CD4-positive, alpha-beta T cell (primary cell): ENCODE data around the gene SOCS6. TPM values are rescaled to one million over a fixed set of nuclear protein-coding genes. Genes with fewer than 3 reads are reported as not detected.

Experiments used
- ATAC-seq: fragments of 200-7000 bp; cut with Tn5 transposase; one replicate; pipeline ENCODE4 v1.10.0; 2022; ENCODE audit warnings: mild to moderate bottlenecking; ENCODE audit not compliant: poor library complexity
- CTCF ChIA-PET: fragments of 350-600 bp; sonication (Branson Sonifier 250); formaldehyde crosslinking; loops from one replicate; lab custom pipeline; 2021; ENCODE audit warnings: antibody characterized with exemption, inconsistent platforms; lab: Charles Lee
- POLR2A ChIA-PET: fragments of 350-600 bp; sonication (Branson Sonifier 250); formaldehyde crosslinking; loops from one replicate; lab custom pipeline; 2021; ENCODE audit warnings: antibody characterized with exemption, inconsistent platforms; lab: Charles Lee
- DNase-seq, 14 experiments: peaks; one replicate each; pipeline ENCODE4 v3.0.0-alpha.2; 2013 to 2020; ENCODE audit warnings: mixed read lengths in 2 of 14
- H3K27ac ChIP-seq, 2 donors: one replicate each; pipeline versions ENCODE4 v1.5.1 to v1.7.0; 2013; ENCODE audit warnings: low read length in 2 of 2, low read depth in 1 of 2, mild to moderate bottlenecking in 1 of 2
- H3K27me3 ChIP-seq, 2 experiments: 1 replicate in 1 of 2; 2 replicates in 1 of 2; pipeline versions ENCODE4 v1.6.1 to v1.7.0; 2013; ENCODE audit warnings: low read length in 2 of 2, control low read depth in 1 of 2, mild to moderate bottlenecking in 1 of 2, moderate library complexity in 1 of 2; ENCODE audit not compliant: insufficient read depth in 2 of 2, control insufficient read depth in 1 of 2
- H3K36me3 ChIP-seq: one replicate; pipeline ENCODE4 v1.6.1; 2013; ENCODE audit warnings: low read length, control low read depth; ENCODE audit not compliant: insufficient read depth
- H3K4me1 ChIP-seq: one replicate; pipeline ENCODE4 v1.6.1; 2013; ENCODE audit warnings: low read length, control low read depth; ENCODE audit not compliant: insufficient read depth
- H3K4me3 ChIP-seq: one replicate; pipeline ENCODE4 v1.5.1; 2013; ENCODE audit warnings: mild to moderate bottlenecking, low read length, moderate library complexity
- H3K9me3 ChIP-seq, 2 experiments: 1 replicate in 1 of 2; 2 replicates in 1 of 2; pipeline versions ENCODE4 v1.6.1 to v1.7.0; 2013; ENCODE audit warnings: low read length in 2 of 2, mild to moderate bottlenecking in 2 of 2, control low read depth in 1 of 2, moderate library complexity in 1 of 2; ENCODE audit not compliant: control insufficient read depth in 1 of 2, insufficient read depth in 1 of 2
- H3K27ac Mint-ChIP-seq: one replicate; pipeline ENCODE4 v1.8.0; 2020; ENCODE audit warnings: mixed read lengths
- H3K27me3 Mint-ChIP-seq: one replicate; pipeline ENCODE4 v1.8.0; 2021; ENCODE audit warnings: mixed read lengths
- H3K36me3 Mint-ChIP-seq: one replicate; pipeline ENCODE4 v1.8.0; 2021; ENCODE audit warnings: low read depth, mixed read lengths
- H3K4me1 Mint-ChIP-seq: one replicate; pipeline ENCODE4 v1.8.0; 2021; ENCODE audit warnings: low read depth, mixed read lengths
- H3K4me3 Mint-ChIP-seq: one replicate; pipeline ENCODE4 v1.8.0; 2020; ENCODE audit warnings: mild to moderate bottlenecking, mixed read lengths
- H3K9me3 Mint-ChIP-seq: one replicate; pipeline ENCODE4 v1.8.0; 2020; ENCODE audit warnings: mixed read lengths
- intact Hi-C, 2 experiments: fragments of 100-400 bp; cut with DNase I in 1 of 2; cut with micrococcal nuclease in 1 of 2; formaldehyde crosslinking; loops; one replicate each; pipeline versions ENCODE4 v1.15.1 to v1.9.0; 2023 to 2025; cut with DNase I, micrococcal nuclease
- total RNA-seq, 174 experiments: library from RNA in 2 of 174; stranded (reverse) in 2 of 174; gene quantifications; one replicate each; pipeline ENCODE4 v1.2.3 and lab custom pipeline; 2021 to 2026
- TF ChIP-seq, protein P1 (sequence below): fragments of 200-600 bp; IDR thresholded peaks from one replicate; pipeline ENCODE4 v1.8.0; 2022; ENCODE audit warnings: antibody characterized with exemption, mild to moderate bottlenecking

SOCS6 gene
- total RNA-seq, 2 experiments from 2014 or later: 1.8 to 2.5 TPM

DNA sequence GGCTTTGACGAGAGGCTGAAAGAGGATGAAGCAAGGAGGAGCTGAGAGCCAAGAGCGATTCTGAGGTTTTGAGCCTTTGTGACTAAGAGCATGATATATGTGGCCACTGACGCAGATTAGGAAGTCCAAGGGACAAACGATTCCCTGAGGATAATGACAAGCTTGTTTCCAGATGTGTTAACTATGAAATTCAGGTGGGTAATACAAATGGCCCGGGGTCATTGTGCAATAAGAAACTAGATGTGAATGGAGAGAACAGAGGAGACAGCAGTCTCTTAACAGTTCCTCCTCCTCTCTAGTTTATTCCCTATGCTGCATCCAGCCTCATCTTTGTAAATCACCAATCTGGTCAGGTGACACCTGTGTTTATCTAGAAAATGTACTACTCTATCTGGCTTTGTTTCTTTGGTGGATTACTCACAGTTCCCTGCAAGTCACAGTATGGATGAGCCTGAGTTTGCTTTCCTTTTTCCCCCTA, 84.2 kb downstream of the SOCS6 start:
- ATAC-seq: no peak
- Mint-ChIP-seq H3K36me3 (no peaks in the 10 kb centered on the region), H3K4me1 (no peaks in the 10 kb centered on the region), H3K4me3 (no peak overlapping the region), H3K27me3 (peaks cover 16% of the 10 kb centered on the region), H3K27ac (no peak overlapping the region), H3K9me3 (no peaks in the 10 kb centered on the region)
- Histone ChIP-seq H3K36me3 (no peaks in the 10 kb centered on the region), H3K4me3 (no peak overlapping the region), H3K27me3 (no peaks in the 10 kb centered on the region), H3K4me1 (no peaks in the 10 kb centered on the region), H3K9me3 (no peaks in the 10 kb centered on the region), H3K27ac (no peak overlapping the region)
- no peak for DNase-seq
- intact Hi-C loops: no loop called here
- POLR2A ChIA-PET: no interaction called here
- CTCF ChIA-PET: no interaction called here
- TF ChIP-seq, protein P1, sequence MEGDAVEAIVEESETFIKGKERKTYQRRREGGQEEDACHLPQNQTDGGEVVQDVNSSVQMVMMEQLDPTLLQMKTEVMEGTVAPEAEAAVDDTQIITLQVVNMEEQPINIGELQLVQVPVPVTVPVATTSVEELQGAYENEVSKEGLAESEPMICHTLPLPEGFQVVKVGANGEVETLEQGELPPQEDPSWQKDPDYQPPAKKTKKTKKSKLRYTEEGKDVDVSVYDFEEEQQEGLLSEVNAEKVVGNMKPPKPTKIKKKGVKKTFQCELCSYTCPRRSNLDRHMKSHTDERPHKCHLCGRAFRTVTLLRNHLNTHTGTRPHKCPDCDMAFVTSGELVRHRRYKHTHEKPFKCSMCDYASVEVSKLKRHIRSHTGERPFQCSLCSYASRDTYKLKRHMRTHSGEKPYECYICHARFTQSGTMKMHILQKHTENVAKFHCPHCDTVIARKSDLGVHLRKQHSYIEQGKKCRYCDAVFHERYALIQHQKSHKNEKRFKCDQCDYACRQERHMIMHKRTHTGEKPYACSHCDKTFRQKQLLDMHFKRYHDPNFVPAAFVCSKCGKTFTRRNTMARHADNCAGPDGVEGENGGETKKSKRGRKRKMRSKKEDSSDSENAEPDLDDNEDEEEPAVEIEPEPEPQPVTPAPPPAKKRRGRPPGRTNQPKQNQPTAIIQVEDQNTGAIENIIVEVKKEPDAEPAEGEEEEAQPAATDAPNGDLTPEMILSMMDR: no peak

- H3K27ac Mint-ChIP-seq: no peak overlapping the region
- TF ChIP-seq, protein P1: no peak
- peaks cover 14% of the 10 kb centered on the region for H3K27me3 Mint-ChIP-seq
- no peaks in the 10 kb centered on the region for H3K36me3 ChIP-seq
- intact Hi-C loops: no loop called here
- no peaks in the 10 kb centered on the region for H3K4me1 Mint-ChIP-seq
- H3K4me3 Mint-ChIP-seq: no peak overlapping the region
- ChIA-PET POLR2A (no interaction called here), CTCF (no interaction called here)
- no peaks in the 10 kb centered on the region for H3K9me3 Mint-ChIP-seq
- no peaks in the 10 kb centered on the region for H3K36me3 Mint-ChIP-seq
- ATAC-seq (no peak), DNase-seq (no peak)
- no peaks in the 10 kb centered on the region for H3K4me1 ChIP-seq
- no peak overlapping the region for H3K4me3 ChIP-seq
- H3K27ac ChIP-seq: no peak overlapping the region
- no peaks in the 10 kb centered on the region for H3K27me3 ChIP-seq
- H3K9me3 ChIP-seq: no peaks in the 10 kb centered on the region
Measured at GRCh38 chr18:70374154-70374553, 85.3 kb downstream of the SOCS6 start.

- no peak for DNase-seq
- no peaks in the 10 kb centered on the region for H3K4me1 Mint-ChIP-seq
- intact Hi-C loops: no loop called here
- H3K27ac Mint-ChIP-seq: no peak overlapping the region
- no peak overlapping the region for H3K4me3 Mint-ChIP-seq
- H3K27me3 ChIP-seq: no peaks in the 10 kb centered on the region
- CTCF ChIA-PET: no interaction called here
- POLR2A ChIA-PET: no interaction called here
- no peaks in the 10 kb centered on the region for H3K36me3 Mint-ChIP-seq
- H3K27me3 Mint-ChIP-seq: peaks cover under 1% of the 10 kb centered on the region
- no peaks in the 10 kb centered on the region for H3K9me3 ChIP-seq
- H3K27ac ChIP-seq: no peak overlapping the region
- no peaks in the 10 kb centered on the region for H3K9me3 Mint-ChIP-seq
- TF ChIP-seq, protein P1: no peak
- no peaks in the 10 kb centered on the region for H3K36me3 ChIP-seq
- no peak for ATAC-seq
- no peaks in the 10 kb centered on the region for H3K4me1 ChIP-seq
- H3K4me3 ChIP-seq: no peak overlapping the region
Measured at GRCh38 chr18:70376137-70376913, 87.5 kb downstream of the SOCS6 start.
